BLaER1 treated with 17β-estradiol and CSF1 and Interleukin-3, amounts not matched to agents 10 nM and 100 nM (cell line): ENCODE results near the gene TMEM9.

Experiments
- H3K27ac ChIP-seq, 11 experiments: shearing (Covaris generic); formaldehyde crosslinking; 2 replicates each; pipeline ENCODE4 v1.8.1; 2022
- H3K27me3 ChIP-seq, 11 experiments: shearing (Covaris generic); formaldehyde crosslinking; 2 replicates each; pipeline ENCODE4 v1.8.1; 2022
- H3K36me3 ChIP-seq, 11 experiments: shearing (Covaris generic); formaldehyde crosslinking; 2 replicates each; pipeline ENCODE4 v1.8.1; 2022
- H3K4me1 ChIP-seq, 10 experiments: shearing (Covaris generic); formaldehyde crosslinking; 2 replicates each; pipeline ENCODE4 v1.8.1; 2022
- H3K4me2 ChIP-seq, 11 experiments: shearing (Covaris generic); formaldehyde crosslinking; 2 replicates each; pipeline ENCODE4 v1.8.1; 2022
- H3K4me3 ChIP-seq, 10 experiments: shearing (Covaris generic); formaldehyde crosslinking; 2 replicates each; pipeline ENCODE4 v1.8.1; 2022
- H3K9ac ChIP-seq, 11 experiments: shearing (Covaris generic); formaldehyde crosslinking; 2 replicates each; pipeline ENCODE4 v1.8.1; 2022
- H3K9me3 ChIP-seq, 11 experiments: shearing (Covaris generic); formaldehyde crosslinking; replicated peaks in 1 of 11; 2 replicates each; pipeline ENCODE4 v1.8.1; 2022
- H4K20me1 ChIP-seq, 11 experiments: shearing (Covaris generic); formaldehyde crosslinking; 2 replicates each; pipeline ENCODE4 v1.8.1; 2022
- Cebpa-rat ChIP-seq, 11 experiments: shearing (Covaris generic); IDR thresholded peaks; 2 replicates each; pipeline ENCODE4 v1.8.1; 2022

Gene TMEM9

GRCh38 chr1:201155354-201155753, 1.1 kb upstream of the TMEM9 start:
- no peak for TF ChIP-seq Cebpa-rat (IDR thresholded peaks at IDR 0.05)
- Histone ChIP-seq H3K4me3 (no peak overlapping the region), H3K4me1 (peaks cover 15 to 25% (median 21%) of the 10 kb centered on the region in 10 experiments), H3K36me3 (peaks cover 17 to 21% (median 19%) of the 10 kb centered on the region in 11 experiments; a peak in 21 of 22 replicates), H3K27me3 (no peaks in the 10 kb centered on the region), H3K9ac (no peak overlapping the region), H3K4me2 (no peak overlapping the region), H4K20me1 (no peaks in the 10 kb centered on the region; a peak in 1 of 22 replicates), H3K9me3 (peaks cover 0 to 16% (median 9%) of the 10 kb centered on the region in 11 experiments; a peak in 10 of 22 replicates), H3K27ac (no peak overlapping the region)

GRCh38 chr1:201153474-201154388, 543 bp downstream of the TMEM9 start:
- peak overlapping the region; percentile 74 to 90 (median 85) for H3K9ac ChIP-seq
- H3K9me3 ChIP-seq, result peaks cover 0 to 16% (median 9%) of the 10 kb centered on the region in 11 experiments; a peak in 10 of 22 replicates
- no peaks in the 10 kb centered on the region for H3K27me3 ChIP-seq
- peaks cover 27 to 37% (median 35%) of the 10 kb centered on the region in 11 experiments for H3K36me3 ChIP-seq
- peak overlapping the region; percentile 5 to 90 (median 84); a peak in 21 of 22 replicates for H3K27ac ChIP-seq
- TF ChIP-seq Cebpa-rat (IDR thresholded peaks at IDR 0.05), result no peak
- peaks cover 0 to 10% (median 0%) of the 10 kb centered on the region in 11 experiments; a peak in 5 of 22 replicates for H4K20me1 ChIP-seq
- peak overlapping the region; percentile 65 to 85 (median 82) for H3K4me3 ChIP-seq
- peak overlapping the region; percentile 83 to 99 (median 97) for H3K4me2 ChIP-seq
- peaks cover 15 to 25% (median 21%) of the 10 kb centered on the region in 10 experiments for H3K4me1 ChIP-seq

- peaks cover 0 to 44% (median 16%) of the 10 kb centered on the region in 11 experiments; a peak in 9 of 22 replicates for H4K20me1 ChIP-seq
- H3K4me1 ChIP-seq, result peaks cover 10 to 20% (median 15%) of the 10 kb centered on the region in 10 experiments
- no peak overlapping the region for H3K27ac ChIP-seq
- H3K27me3 ChIP-seq, result no peaks in the 10 kb centered on the region
- no peak overlapping the region for H3K4me3 ChIP-seq
- no peaks in the 10 kb centered on the region for H3K9me3 ChIP-seq
- TF ChIP-seq Cebpa-rat (IDR thresholded peaks at IDR 0.05), result no peak
- H3K36me3 ChIP-seq, result peaks cover 70 to 81% (median 78%) of the 10 kb centered on the region in 11 experiments
- no peak overlapping the region for H3K9ac ChIP-seq
- H3K4me2 ChIP-seq, result no peak overlapping the region
Measured at GRCh38 chr1:201149400-201149799, 4.9 kb downstream of the TMEM9 start.

- Histone ChIP-seq H3K9me3 (no peaks in the 10 kb centered on the region), H4K20me1 (peaks cover 0 to 63% (median 16%) of the 10 kb centered on the region in 11 experiments; a peak in 9 of 22 replicates), H3K27ac (no peak overlapping the region), H3K27me3 (no peaks in the 10 kb centered on the region), H3K36me3 (peaks cover 89 to 100% (median 97%) of the 10 kb centered on the region in 11 experiments), H3K4me3 (no peak overlapping the region), H3K9ac (no peak overlapping the region), H3K4me2 (no peak overlapping the region), H3K4me1 (peaks cover 0 to 16% (median 9%) of the 10 kb centered on the region in 10 experiments; a peak in 15 of 20 replicates)
- TF ChIP-seq Cebpa-rat (IDR thresholded peaks at IDR 0.05), result no peak
Measured at GRCh38 chr1:201147396-201148015, 6.8 kb downstream of the TMEM9 start.

GRCh38 chr1:201146626-201147390, 7.5 kb downstream of the TMEM9 start:
- H3K27ac ChIP-seq, result no peak overlapping the region
- peaks cover 0 to 70% (median 19%) of the 10 kb centered on the region in 11 experiments; a peak in 11 of 22 replicates for H4K20me1 ChIP-seq
- peaks cover 0 to 23% (median 14%) of the 10 kb centered on the region in 10 experiments; a peak in 15 of 20 replicates for H3K4me1 ChIP-seq
- H3K9me3 ChIP-seq, result no peaks in the 10 kb centered on the region
- H3K36me3 ChIP-seq, result peaks cover 92 to 100% (median 99%) of the 10 kb centered on the region in 11 experiments
- H3K27me3 ChIP-seq, result no peaks in the 10 kb centered on the region
- no peak overlapping the region for H3K4me2 ChIP-seq
- H3K9ac ChIP-seq, result no peak overlapping the region
- no peak overlapping the region for H3K4me3 ChIP-seq
- TF ChIP-seq Cebpa-rat (IDR thresholded peaks at IDR 0.05), result no peak

- Histone ChIP-seq H3K9me3 (no peaks in the 10 kb centered on the region), H3K4me3 (no peak overlapping the region), H3K27ac (no peak overlapping the region), H3K36me3 (peaks cover 83 to 96% (median 94%) of the 10 kb centered on the region in 11 experiments), H3K4me2 (no peak overlapping the region), H3K9ac (no peak overlapping the region), H3K4me1 (peaks cover 5 to 33% (median 24%) of the 10 kb centered on the region in 10 experiments), H3K27me3 (no peaks in the 10 kb centered on the region), H4K20me1 (peaks cover 0 to 80% (median 27%) of the 10 kb centered on the region in 11 experiments; a peak in 10 of 22 replicates)
- TF ChIP-seq Cebpa-rat (IDR thresholded peaks at IDR 0.05), result no peak
Measured at GRCh38 chr1:201145816-201146215, 8.5 kb downstream of the TMEM9 start.

DNA sequence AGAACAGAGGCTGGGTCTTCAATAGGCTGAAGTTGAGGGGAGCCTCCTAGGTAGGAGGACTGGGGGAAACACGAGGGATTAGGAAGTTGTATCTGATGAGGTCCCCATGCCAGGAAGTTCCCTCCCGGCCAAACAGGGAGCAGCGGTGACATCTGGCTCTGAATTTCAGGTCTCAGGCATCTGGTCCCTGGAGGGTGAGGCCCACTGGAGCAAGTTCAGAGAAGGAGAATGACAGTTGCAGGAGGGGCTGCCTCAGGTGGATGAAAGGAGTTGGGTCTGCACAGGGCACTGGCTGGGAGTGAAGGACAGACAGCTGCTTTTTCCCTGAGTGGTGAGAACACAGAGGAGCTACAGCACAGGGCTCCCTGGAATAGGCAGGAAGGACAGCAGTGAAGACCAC, 9.1 kb downstream of the TMEM9 start:
- Histone ChIP-seq H3K4me1 (peaks cover 12 to 40% (median 31%) of the 10 kb centered on the region in 10 experiments), H3K9ac (no peak overlapping the region), H3K9me3 (no peaks in the 10 kb centered on the region), H3K36me3 (peaks cover 76 to 91% (median 87%) of the 10 kb centered on the region in 11 experiments), H3K27ac (no peak overlapping the region), H3K4me3 (no peak overlapping the region), H3K27me3 (no peaks in the 10 kb centered on the region), H3K4me2 (no peak overlapping the region), H4K20me1 (peaks cover 0 to 87% (median 29%) of the 10 kb centered on the region in 11 experiments; a peak in 11 of 22 replicates)
- no peak for TF ChIP-seq Cebpa-rat (IDR thresholded peaks at IDR 0.05)

- Histone ChIP-seq H3K9ac (no peak overlapping the region), H3K27ac (no peak overlapping the region), H3K4me1 (peaks cover 16 to 44% (median 35%) of the 10 kb centered on the region in 10 experiments), H3K4me2 (no peak overlapping the region), H3K9me3 (no peaks in the 10 kb centered on the region), H3K27me3 (no peaks in the 10 kb centered on the region), H3K4me3 (no peak overlapping the region), H4K20me1 (peaks cover 0 to 91% (median 33%) of the 10 kb centered on the region in 11 experiments; a peak in 11 of 22 replicates), H3K36me3 (peaks cover 72 to 86% (median 82%) of the 10 kb centered on the region in 11 experiments)
- TF ChIP-seq Cebpa-rat (IDR thresholded peaks at IDR 0.05), result no peak
Measured at GRCh38 chr1:201144701-201145100, 9.6 kb downstream of the TMEM9 start.
